Sigmoid colon (tissue), 7 donors: ENCODE data around the gene STAMBPL1. TPM values are rescaled to one million over a fixed set of nuclear protein-coding genes. Genes with fewer than 3 reads are reported as not detected.

ENCODE experiments used
- DNase-seq: peaks from one replicate; pipeline ENCODE4 v3.0.0-alpha.2; 2019
- H3K27ac ChIP-seq, 4 donors: fragments of 200-600 bp; sonication (generic); one replicate each; pipeline ENCODE4 v1.5.1; 2016 to 2019; ENCODE audit warnings: mild to moderate bottlenecking in 1 of 4
- H3K27me3 ChIP-seq, 3 donors: fragments of 200-600 bp; sonication (generic); one replicate each; pipeline ENCODE4 v1.5.1; 2019; ENCODE audit warnings: mild to moderate bottlenecking in 1 of 3
- H3K36me3 ChIP-seq, 4 donors: fragments of 200-600 bp; sonication (generic); one replicate each; pipeline ENCODE4 v1.5.1; 2016 to 2019
- H3K4me1 ChIP-seq, 4 donors: fragments of 200-600 bp; sonication (generic); one replicate each; pipeline ENCODE4 v1.5.1; 2017 to 2019
- H3K4me3 ChIP-seq, 4 donors: fragments of 200-600 bp; sonication (generic); one replicate each; pipeline ENCODE4 v1.5.1; 2017 to 2019; ENCODE audit warnings: mild to moderate bottlenecking in 2 of 4, moderate library complexity in 1 of 4
- H3K9me3 ChIP-seq, 4 donors: fragments of 200-600 bp in 3 of 4; sonication (generic) in 3 of 4; one replicate each; pipeline versions ENCODE4 v1.5.1 to v1.6.1; 2013 to 2019
- EP300 ChIP-seq, 4 donors: sonication (generic); formaldehyde crosslinking; IDR thresholded peaks; one replicate each; pipeline ENCODE4 v1.6.1; 2017; ENCODE audit warnings: antibody characterized with exemption in 4 of 4
- POLR2A ChIP-seq, 2 donors: fragments of 450-650 bp; IDR thresholded peaks; one replicate each; pipeline ENCODE4 v1.6.1; 2016; ENCODE audit warnings: antibody characterized with exemption in 2 of 2, mild to moderate bottlenecking in 2 of 2, moderate library complexity in 2 of 2
- POLR2AphosphoS5 ChIP-seq, 4 donors: sonication (generic); formaldehyde crosslinking; IDR thresholded peaks; one replicate each; pipeline ENCODE4 v1.6.1; 2017; ENCODE audit warnings: antibody characterized with exemption in 4 of 4
- WGBS, 2 donors: extraction: QIAGEN DNeasy Blood & Tissue Kit; methylation state at CpG; one replicate each; pipeline ENCODE4 v1.1.7; 2013; 5-methylcytosine and 5-hydroxymethylcytosine counted together
- intact Hi-C: fragments of 100-400 bp; cut with DNase I; formaldehyde crosslinking; loops from one replicate; pipeline ENCODE4 v1.15.1; 2023
- polyA plus RNA-seq, 3 donors: library from polyadenylated mRNA; stranded (reverse); fragments of 200-250 nt; gene quantifications; one replicate each; pipeline ENCODE4 v1.2.3, GENCODE V29; 2013
- total RNA-seq, 4 donors: library from RNA; depleted of rRNA; stranded (reverse); fragments of >200 nt; gene quantifications; one replicate each; pipeline ENCODE4 v1.1.0, GENCODE V29; 2016
- TF ChIP-seq, protein P1 (sequence below), 4 experiments: fragments of 450-650 bp in 3 of 4; fragments of 200-600 bp in 1 of 4; IDR thresholded peaks; one replicate each; pipeline ENCODE4 v1.5.1; 2016 to 2019; ENCODE audit warnings: antibody characterized with exemption in 4 of 4, mild to moderate bottlenecking in 3 of 4, moderate library complexity in 2 of 4
- donor health status: healthy with polysubstance abuse.
- donor health status: Bipolar disorder and iron deficiency.
- donor health status: healthy.

The STAMBPL1 gene
- total and polyA plus RNA-seq, 7 donors: 9.0 to 29.6 (median 11.0) TPM

DNA sequence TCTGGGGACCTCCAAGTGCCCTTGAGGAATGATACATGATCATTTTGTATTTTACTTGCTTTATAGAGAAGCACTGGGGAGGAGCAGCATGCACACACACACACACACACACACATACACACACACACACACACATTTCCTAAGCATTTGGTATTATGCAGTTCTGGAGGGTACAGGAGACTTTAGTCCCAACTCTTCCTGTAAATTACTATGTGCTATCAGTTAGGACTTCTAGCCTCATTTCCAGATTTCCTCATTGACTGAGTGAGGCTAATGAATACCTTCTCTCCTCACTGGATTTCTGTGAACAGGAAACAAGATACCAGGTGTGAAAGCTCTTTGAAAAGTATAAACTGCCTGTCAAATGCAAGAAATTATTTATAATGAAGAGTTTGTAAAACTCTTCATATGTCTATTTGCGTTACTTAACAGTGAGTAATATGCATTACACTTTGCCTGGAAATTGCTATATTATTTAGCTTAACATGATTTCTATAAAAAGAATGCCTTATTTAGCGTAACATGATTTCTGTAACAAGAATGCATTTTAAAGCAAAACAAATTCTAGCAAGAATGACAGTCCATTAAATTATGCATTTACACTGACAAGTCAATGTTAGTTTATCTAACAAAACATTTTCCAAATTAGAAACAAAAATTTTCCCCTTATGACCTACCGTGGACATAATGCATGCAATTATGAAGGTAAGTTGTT lies 38.3 kb downstream of the STAMBPL1 start:
- Histone ChIP-seq H3K4me1 (peaks cover 0 to 18% (median 0%) of the 10 kb centered on the region in 4 donors), H3K27me3 (no peaks in the 10 kb centered on the region), H3K4me3 (no peak overlapping the region), H3K9me3 (no peaks in the 10 kb centered on the region), H3K27ac (no peak overlapping the region), H3K36me3 (no peaks in the 10 kb centered on the region)
- intact Hi-C loops: no loop called here
- WGBS, 2 donors: 97 to 98% methylated on average over 3 of the region's 3 CpGs
- no peak for TF ChIP-seq EP300 (IDR thresholded peaks at IDR 0.05)
- TF ChIP-seq POLR2AphosphoS5 (IDR thresholded peaks at IDR 0.05): no peak
- TF ChIP-seq, protein P1, sequence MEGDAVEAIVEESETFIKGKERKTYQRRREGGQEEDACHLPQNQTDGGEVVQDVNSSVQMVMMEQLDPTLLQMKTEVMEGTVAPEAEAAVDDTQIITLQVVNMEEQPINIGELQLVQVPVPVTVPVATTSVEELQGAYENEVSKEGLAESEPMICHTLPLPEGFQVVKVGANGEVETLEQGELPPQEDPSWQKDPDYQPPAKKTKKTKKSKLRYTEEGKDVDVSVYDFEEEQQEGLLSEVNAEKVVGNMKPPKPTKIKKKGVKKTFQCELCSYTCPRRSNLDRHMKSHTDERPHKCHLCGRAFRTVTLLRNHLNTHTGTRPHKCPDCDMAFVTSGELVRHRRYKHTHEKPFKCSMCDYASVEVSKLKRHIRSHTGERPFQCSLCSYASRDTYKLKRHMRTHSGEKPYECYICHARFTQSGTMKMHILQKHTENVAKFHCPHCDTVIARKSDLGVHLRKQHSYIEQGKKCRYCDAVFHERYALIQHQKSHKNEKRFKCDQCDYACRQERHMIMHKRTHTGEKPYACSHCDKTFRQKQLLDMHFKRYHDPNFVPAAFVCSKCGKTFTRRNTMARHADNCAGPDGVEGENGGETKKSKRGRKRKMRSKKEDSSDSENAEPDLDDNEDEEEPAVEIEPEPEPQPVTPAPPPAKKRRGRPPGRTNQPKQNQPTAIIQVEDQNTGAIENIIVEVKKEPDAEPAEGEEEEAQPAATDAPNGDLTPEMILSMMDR (IDR thresholded peaks at IDR 0.05): no peak
- TF ChIP-seq POLR2A (IDR thresholded peaks at IDR 0.05): no peak
- no peak for DNase-seq

DNA sequence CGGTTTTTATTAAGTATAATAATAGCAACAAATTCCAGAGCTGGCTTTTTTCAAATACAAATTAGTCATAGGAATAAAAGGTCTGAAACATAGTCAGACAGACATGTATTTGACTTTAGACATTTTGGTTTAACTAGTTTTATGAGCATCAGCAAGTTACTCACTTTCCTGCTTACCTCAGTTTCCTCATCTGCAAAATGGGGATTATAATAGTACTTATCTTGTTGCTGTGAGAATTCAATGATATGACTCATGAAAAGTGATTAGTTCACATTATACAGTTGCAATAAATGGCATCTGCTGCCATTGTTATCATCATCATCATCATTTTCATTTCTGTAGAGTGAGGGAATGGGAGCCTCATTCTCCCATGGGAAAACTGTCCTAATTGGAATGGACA lies 39.0 kb downstream of the STAMBPL1 start:
- Histone ChIP-seq H3K4me1 (peaks cover 0 to 14% (median 0%) of the 10 kb centered on the region in 4 donors), H3K4me3 (no peak overlapping the region), H3K27ac (no peak overlapping the region), H3K9me3 (no peaks in the 10 kb centered on the region), H3K27me3 (no peaks in the 10 kb centered on the region), H3K36me3 (no peaks in the 10 kb centered on the region)
- no peak for DNase-seq
- 84 to 92% methylated on average over 1 of the region's 1 CpG for WGBS, 2 donors
- TF ChIP-seq POLR2A (IDR thresholded peaks at IDR 0.05) (no peak), EP300 (IDR thresholded peaks at IDR 0.05) (no peak), POLR2AphosphoS5 (IDR thresholded peaks at IDR 0.05) (no peak)
- TF ChIP-seq, protein P1 (IDR thresholded peaks at IDR 0.05): no peak
- intact Hi-C loops: no loop called here

DNA sequence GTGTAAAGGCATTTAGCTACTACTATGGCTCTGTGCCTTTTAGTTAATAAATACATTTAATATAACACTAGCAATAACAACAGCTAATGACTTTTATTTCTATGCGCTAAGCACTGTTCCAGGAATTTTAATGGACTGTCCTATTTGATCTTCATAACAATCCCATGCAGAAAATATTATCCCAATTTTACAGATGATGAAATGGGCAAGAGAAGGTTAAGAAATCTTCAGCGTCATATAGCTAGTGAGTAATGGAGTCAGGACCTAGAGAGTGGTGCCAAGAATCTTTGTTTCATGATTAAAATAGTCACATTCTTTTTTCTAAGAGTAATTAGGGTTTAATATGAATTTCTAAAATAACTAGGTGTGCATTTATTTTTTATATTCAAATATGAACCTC lies 40.2 kb downstream of the STAMBPL1 start:
- Histone ChIP-seq H3K4me1 (peaks cover 0 to 13% (median 0%) of the 10 kb centered on the region in 4 donors), H3K27me3 (no peaks in the 10 kb centered on the region), H3K4me3 (no peak overlapping the region), H3K36me3 (no peaks in the 10 kb centered on the region), H3K9me3 (no peaks in the 10 kb centered on the region), H3K27ac (peak overlapping the region in 1 of 4 donors; percentile 7)
- DNase-seq: no peak
- no peak for TF ChIP-seq EP300 (IDR thresholded peaks at IDR 0.05)
- no peak for TF ChIP-seq POLR2AphosphoS5 (IDR thresholded peaks at IDR 0.05)
- TF ChIP-seq, protein P1 (IDR thresholded peaks at IDR 0.05): no peak
- TF ChIP-seq POLR2A (IDR thresholded peaks at IDR 0.05): no peak
- intact Hi-C loops: no loop called here
- WGBS, 2 donors: 49% methylated on average over 2 of the region's 2 CpGs

DNA sequence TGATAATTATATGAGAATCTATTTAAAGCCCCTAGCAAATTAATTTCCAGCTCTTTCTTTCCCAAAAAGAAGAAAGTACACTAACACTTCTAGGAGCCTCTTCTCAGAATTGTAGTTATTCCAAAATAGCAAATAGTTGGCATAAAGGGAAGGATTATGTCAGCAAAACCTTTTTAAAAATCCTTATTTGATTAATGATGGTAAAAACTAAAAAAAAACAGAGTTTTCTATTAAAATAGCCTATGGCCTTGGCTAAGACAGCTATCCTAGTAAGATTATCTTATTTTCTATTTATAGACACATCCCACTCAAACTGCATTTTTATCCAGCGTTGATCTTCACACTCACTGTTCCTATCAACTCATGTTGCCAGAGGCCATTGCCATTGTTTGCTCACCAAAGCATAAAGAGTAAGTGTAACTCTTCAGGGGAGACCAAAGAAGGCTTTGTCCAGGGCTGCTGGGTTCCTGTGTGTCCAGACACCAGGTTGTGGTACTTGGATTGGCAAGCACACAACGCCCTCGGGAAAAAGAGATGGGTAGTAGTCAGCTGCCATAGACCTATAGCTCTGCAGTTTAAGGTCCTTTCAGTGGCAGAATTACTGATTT lies 41.0 kb downstream of the STAMBPL1 start:
- Histone ChIP-seq H3K27ac (peak overlapping the region in 2 of 4 donors; percentile 7 to 45), H3K36me3 (no peaks in the 10 kb centered on the region), H3K9me3 (no peaks in the 10 kb centered on the region), H3K4me1 (peaks cover 0 to 17% (median 3%) of the 10 kb centered on the region in 4 donors), H3K4me3 (no peak overlapping the region), H3K27me3 (no peaks in the 10 kb centered on the region)
- DNase-seq: no peak
- intact Hi-C loops: no loop called here
- TF ChIP-seq, protein P1 (IDR thresholded peaks at IDR 0.05): no peak
- TF ChIP-seq POLR2AphosphoS5 (IDR thresholded peaks at IDR 0.05) (no peak), EP300 (IDR thresholded peaks at IDR 0.05) (no peak), POLR2A (IDR thresholded peaks at IDR 0.05) (no peak)
- 90 to 93% methylated on average over 3 of the region's 3 CpGs for WGBS, 2 donors
